D341Med (cell line): ENCODE data around the gene FAM43A.

ENCODE experiments used
- DNase-seq: peaks from one replicate; pipeline ENCODE4 v3.0.0; 2012; ENCODE audit warnings: low spot score

FAM43A gene

DNA sequence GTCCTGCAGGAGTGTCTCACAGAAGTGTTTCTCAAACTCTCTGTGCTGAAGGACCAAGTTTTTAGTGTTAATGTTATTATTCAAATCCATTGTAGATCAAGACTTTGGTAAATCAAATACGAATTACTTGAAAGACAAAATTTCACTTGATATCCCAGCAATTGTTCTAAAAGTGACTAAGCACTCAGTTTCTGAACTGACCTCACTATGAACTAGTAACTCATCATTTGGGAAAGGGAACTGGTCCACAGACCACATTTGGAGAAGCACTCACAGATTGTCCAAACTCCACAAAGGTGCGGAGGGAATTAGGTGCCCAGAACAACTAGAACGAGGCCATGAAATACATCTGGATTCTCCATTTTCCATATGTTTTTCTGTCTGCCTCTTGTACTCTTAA lies 25.6 kb downstream of the FAM43A start:
- no peak for DNase-seq

DNA sequence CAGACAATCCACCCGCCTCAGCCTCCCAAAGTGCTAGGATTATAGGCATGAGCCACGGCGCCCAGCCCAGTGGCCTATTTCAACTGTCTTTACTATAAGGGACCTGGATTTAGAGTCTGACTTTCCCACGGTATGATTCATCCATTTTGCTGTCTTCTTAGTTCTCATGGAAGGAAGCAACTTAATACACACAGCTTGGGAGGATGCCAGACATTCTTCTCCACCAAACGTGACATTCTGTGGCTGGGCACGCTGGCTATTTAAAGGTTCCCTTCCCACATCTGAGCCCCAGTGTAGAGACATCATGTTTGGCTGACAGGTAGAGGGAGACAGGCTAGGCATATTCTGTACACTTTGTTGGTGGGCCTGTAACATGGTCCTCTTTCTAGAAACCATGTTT lies 26.2 kb downstream of the FAM43A start:
- no peak for DNase-seq

DNA sequence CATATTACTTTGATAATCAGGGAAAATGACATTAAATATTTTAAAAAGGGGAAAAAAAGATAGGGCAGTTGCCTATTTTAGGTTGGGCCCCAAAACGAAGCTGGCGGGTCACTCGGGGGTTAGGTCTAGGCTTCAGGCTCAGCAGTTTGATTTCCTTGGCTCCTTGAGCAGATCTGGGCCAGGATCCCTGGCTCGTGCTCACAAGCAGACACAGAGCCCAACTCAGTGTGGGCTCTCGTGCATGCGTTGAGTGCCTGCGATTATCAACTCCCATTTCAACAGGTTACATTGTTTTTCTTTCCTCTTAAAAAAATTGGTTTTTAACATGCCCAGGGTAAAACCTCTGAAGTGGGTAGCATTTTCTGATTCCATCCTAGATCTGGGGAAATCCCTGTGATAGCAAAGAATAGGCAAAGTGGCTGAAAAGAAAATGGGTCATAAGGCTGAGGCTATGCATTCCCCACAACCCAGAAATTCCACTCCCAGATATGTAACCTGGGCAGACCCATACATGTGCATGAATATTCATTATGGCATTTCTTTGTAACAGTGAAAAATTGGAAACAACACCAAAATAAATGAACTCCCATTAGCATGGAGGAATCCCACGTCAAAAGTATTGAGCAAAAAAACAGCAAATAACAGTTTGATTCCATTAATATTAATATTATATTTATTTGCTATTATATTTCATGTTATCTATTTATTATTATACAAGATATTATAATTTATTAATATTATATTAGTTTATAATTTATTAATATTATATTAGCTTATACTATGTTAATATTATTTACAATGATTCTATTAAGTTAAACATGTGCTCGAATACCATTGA lies 27.8 kb downstream of the FAM43A start:
- DNase-seq = no peak

DNA sequence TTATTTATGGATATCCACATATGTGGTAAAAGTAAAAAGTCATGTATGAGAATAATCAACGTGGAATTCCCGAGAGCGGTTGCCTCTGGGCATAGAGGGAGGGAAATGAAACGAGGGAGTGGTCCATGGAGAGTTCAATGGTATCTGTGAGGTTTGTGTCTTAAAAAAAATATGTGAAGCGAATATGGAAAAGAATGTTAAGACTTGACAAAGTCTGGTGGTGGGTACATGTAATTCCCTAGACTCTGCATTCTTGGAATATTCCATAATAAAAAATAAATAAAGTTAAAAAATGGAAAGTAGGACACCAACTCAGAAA lies 28.4 kb downstream of the FAM43A start:
- no peak for DNase-seq

GRCh38 chr3:194714564-194714963 lies 28.9 kb downstream of the FAM43A start:
- no peak for DNase-seq

DNA sequence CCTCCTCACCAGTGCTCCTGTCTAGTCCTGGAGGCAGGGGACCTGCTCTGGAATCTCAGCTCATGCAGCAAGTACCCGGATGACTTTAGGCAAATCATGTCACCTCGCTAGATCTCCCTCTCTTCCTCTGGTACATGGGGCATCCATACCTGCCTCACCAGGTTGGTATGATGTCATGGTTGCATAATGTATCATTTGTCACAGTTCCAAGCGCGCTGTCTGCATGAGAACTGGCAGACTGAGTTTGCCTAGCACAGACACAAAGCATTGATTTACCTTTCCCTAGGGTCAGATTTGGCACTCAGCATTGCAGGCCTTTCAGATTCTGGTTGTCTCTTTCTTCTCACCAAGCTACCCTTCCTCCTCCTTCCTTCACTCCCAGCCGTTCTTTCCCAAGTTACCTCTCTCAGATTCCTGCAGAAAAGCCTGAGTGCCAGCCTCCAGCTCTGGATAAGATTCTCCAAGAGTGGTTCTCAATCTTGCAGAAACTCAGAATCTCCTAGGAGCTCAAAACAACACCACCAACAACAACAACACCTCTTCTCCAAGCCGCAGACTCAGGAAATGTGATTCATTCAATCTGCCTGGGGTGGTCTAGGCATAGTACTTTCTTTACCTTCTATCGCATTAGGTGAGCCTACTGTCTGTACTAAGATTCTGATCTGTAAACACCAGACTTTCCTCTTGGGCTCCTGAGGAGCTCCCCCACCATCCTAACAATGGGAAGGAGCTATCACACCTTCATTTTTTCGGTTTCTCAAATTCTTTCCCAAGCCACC lies 29.5 kb downstream of the FAM43A start:
- DNase-seq = no peak

- no peak for DNase-seq
Measured at GRCh38 chr3:194718079-194718478, 32.4 kb downstream of the FAM43A start.

GRCh38 chr3:194720048-194720447 lies 34.4 kb downstream of the FAM43A start:
- DNase-seq = no peak

DNA sequence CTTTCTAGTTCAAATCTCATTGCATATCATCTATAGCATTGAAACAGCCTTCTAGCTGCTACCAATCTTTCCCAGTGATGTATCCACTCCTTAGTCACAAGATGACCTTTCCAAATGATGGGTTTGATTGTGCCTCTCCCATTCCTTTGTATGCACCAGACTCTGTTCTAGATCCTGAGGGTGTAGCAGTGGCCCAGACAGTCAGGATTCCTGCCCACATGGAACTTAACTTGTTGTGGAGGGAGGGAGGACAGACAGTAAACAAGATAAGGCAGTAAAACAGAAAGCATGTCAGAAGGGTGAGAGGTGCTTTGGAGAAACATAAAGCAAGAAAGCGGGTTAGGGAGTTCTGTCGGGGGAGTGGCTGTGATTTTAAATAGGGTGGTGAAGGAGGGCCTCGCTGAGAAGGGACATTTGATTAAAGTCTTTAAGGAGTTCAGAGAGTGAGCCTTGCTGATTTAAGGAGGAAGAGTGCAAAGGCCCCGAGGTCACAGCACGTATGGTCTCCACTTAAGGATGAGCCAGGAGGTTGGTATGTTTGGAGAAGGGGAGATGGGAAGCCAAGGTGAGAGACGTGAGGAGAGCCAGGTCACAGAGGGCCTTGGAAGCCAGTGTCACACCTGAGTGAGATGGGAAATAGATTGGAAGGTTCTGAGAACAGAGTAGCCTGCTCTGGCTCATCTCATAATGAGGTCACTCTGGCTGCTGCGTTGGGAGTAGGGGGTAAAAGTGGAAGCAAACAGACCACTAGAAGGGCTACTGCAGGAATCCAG lies 38.3 kb downstream of the FAM43A start:
- no peak for DNase-seq

DNA sequence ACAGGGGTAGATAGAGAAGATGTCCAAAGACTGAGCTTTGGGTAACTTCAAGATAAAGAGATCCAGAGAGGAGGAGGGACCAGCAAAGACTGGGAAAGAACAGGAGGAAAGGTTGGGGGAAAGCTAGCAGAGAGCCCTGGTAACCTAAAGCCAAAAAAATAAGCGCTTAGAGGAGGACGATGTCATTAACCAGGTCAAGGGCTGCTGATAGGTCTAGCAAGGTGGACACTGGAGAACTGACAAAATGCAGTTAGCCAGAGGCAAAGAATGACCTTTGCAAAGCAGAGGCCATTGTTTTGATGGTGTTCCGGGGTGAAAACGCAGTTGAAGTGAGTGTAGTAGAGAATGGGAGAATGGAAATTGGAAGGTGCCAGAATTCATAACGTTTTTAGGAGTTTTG lies 39.7 kb downstream of the FAM43A start:
- no peak for DNase-seq

GRCh38 chr3:194727435-194728128 lies 41.9 kb downstream of the FAM43A start:
- DNase-seq = no peak

GRCh38 chr3:194728986-194729385 lies 43.3 kb downstream of the FAM43A start:
- DNase-seq = no peak

GRCh38 chr3:194730365-194730764 lies 44.7 kb downstream of the FAM43A start:
- peak; percentile 67 for DNase-seq

- no peak for DNase-seq
Measured at GRCh38 chr3:194731506-194732073, 45.9 kb downstream of the FAM43A start.

DNA sequence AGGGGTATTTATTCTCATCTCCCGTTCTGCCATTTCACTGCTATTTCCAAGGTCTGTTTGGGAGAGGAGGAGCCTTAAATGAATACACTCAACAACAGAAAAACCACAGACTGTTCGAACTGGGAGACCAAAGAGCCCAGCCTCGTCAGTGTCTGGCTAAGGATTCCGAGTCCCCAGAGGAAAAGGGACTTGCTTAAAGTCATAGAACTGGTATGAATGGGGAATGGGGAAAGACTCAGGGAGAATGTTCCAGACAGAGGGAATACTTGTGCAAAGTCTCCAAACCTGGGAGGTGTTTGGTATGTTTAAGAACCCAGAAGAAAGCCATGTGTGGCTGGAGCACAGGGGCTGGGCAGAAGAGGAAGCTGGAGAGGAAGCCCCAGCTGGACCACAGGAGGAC lies 46.9 kb downstream of the FAM43A start:
- DNase-seq = no peak

DNA sequence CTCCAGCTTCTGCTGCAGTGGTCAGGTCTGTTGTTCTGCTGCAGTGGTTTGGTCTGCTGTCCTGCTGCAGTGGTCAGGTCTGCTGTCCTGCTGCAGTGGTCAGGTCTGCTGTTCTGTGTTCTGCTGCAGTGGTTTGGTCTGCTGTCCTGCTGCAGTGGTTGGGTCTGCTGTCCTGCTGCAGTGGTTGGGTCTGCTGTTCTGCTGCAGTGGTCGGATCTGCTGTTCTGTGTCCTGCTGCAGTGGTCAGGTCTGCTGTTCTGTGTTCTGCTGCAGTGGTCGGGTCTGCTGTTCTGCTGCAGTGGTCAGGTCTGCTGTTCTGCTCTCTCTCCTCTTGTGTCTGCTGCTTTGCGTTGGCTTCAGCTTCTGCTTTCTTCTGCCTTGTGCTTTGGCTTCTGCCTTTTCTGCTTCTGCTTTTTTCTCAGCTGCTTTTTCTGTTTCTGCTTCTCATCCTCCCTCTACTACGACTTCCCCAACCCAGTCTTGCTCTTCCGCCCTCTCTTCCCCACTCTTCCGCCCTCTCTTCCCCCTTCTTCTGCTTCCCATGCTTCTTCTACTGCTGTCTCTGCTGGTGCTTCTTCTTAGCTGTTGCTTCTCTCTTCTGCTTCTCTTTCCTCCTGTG lies 50.7 kb downstream of the FAM43A start:
- DNase-seq = no peak

- no peak for DNase-seq
Measured at GRCh38 chr3:194736896-194737600, 51.4 kb downstream of the FAM43A start.
